ENCODE results near the gene PHTF2. TPM values are rescaled to one million over a fixed set of nuclear protein-coding genes. Genes with fewer than 3 reads are reported as not detected.

PHTF2 gene
- total RNA-seq, 1 experiment from 2014 or later, result 26.7 TPM

DNA sequence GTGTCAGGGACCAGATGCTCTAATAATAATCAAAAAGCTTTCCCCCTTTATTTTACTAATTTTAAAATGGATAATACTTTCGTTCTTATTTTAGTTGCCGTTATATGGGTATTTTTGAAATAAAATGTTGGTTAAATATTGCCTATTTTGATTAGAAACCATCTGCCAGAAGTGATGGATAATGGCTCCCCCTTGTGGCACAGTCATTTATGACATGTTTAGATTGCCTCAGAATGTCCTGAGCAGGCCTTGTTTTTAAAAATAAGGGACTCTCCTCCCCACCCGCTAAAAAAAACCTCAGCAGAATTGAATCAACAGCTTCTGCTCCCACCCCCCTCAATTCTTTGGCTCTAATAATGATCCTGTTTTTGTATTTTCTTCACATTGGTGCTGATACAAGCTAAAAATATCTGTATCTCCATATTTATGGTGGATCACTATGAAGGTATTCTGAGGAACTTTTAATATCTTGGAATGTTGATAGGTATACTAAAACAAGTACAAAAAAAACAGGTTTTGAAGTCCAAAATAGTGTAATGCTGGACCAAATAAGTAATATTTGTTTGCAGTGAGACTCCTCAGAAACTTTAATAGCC lies 39.2 kb upstream of the PHTF2 start:
- Histone ChIP-seq H3K79me2 (ENCODE audit: insufficient read depth, low read length) (peaks cover 35% of the 10 kb centered on the region), H3K9ac (ENCODE audit: low read length) (no peak overlapping the region), H3K9me3 (ENCODE audit: control insufficient read depth in 1 of 2, insufficient read depth in 1 of 2, low read depth in 1 of 2, low read length in 2 of 2) (no peaks in the 10 kb centered on the region), H3K9me2 (ENCODE audit: insufficient read depth) (no peaks in the 10 kb centered on the region), H3K4me2 (ENCODE audit: low read length) (no peak overlapping the region), H2AFZ (ENCODE audit: low read depth, low read length, poor library complexity, severe bottlenecking) (no peak overlapping the region), H4K20me1 (ENCODE audit: insufficient read depth) (no peaks in the 10 kb centered on the region), H3K4me3 (replicated peaks in 1 of 2; ENCODE audit: low read depth in 1 of 2, low read length in 2 of 2) (no peak overlapping the region), H3K4me1 (ENCODE audit: control insufficient read depth in 1 of 2, insufficient read depth in 2 of 2, low read length in 2 of 2) (no peaks in the 10 kb centered on the region), H3K27me3 (ENCODE audit: insufficient read depth, low read length) (no peaks in the 10 kb centered on the region), H3K27ac (ENCODE audit: low read depth, low read length) (no peak overlapping the region), H3K36me3 (ENCODE audit: control insufficient read depth in 1 of 2, insufficient read depth in 2 of 2, low read length in 2 of 2) (no peaks in the 10 kb centered on the region)
- intact Hi-C loops (cut with micrococcal nuclease), result loop anchor here (1.0 to 5.0 kb wide), 4 partner anchors 63 to 322 kb away; partner anchors contain the start of gene RSBN1L
- DNase-seq (ENCODE audit: low read depth, low spot score) (peak; percentile 57), ATAC-seq (peak; percentile 78)
- ChIA-PET CTCF (interaction anchor here (0.7 to 2.2 kb wide), 5 partner anchors 101 to 186 kb away, joined by 3 to 12 read pairs (median 6); no protein-coding TSS in a partner anchor), RAD21 (ENCODE audit: low non-redundant PET in 1 of 2, low total read pairs in 2 of 2, uncharacterized antibody in 2 of 2, unreplicated experiment in 2 of 2) (no interaction called here), POLR2A (no interaction called here)
- no TSS peak for BruUV-seq (replicated peaks)
- TF ChIP-seq CEBPB (IDR thresholded peaks at IDR 0.05; ENCODE audit: low read depth) (0 out of 2 replicates have a peak, but pooled peaks have one; percentile 23), FOSL1 (IDR thresholded peaks at IDR 0.05; ENCODE audit: low read depth) (no peak), SIN3A (IDR thresholded peaks at IDR 0.05; ENCODE audit: low read depth) (no peak), RAD21 (IDR thresholded peaks at IDR 0.05; ENCODE audit: low read depth) (peak; percentile 89), POLR2AphosphoS5 (IDR thresholded peaks at IDR 0.05; ENCODE audit: low read depth, low read length) (no peak)
- TF ChIP-seq, protein P1, sequence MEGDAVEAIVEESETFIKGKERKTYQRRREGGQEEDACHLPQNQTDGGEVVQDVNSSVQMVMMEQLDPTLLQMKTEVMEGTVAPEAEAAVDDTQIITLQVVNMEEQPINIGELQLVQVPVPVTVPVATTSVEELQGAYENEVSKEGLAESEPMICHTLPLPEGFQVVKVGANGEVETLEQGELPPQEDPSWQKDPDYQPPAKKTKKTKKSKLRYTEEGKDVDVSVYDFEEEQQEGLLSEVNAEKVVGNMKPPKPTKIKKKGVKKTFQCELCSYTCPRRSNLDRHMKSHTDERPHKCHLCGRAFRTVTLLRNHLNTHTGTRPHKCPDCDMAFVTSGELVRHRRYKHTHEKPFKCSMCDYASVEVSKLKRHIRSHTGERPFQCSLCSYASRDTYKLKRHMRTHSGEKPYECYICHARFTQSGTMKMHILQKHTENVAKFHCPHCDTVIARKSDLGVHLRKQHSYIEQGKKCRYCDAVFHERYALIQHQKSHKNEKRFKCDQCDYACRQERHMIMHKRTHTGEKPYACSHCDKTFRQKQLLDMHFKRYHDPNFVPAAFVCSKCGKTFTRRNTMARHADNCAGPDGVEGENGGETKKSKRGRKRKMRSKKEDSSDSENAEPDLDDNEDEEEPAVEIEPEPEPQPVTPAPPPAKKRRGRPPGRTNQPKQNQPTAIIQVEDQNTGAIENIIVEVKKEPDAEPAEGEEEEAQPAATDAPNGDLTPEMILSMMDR (IDR thresholded peaks at IDR 0.05 in 2 of 3, conservative IDR thresholded peaks at IDR 0.05 in 1 of 3; ENCODE audit: borderline replicate concordance in 1 of 3, insufficient read depth in 1 of 3, low read depth in 2 of 3, low read length in 2 of 3), result peak; percentile 67 to 80 (median 79); a peak in 5 of 6 replicates

Data from HCT116 (cell line).